ENCODE results near the gene FASTK.

The FASTK gene

DNA sequence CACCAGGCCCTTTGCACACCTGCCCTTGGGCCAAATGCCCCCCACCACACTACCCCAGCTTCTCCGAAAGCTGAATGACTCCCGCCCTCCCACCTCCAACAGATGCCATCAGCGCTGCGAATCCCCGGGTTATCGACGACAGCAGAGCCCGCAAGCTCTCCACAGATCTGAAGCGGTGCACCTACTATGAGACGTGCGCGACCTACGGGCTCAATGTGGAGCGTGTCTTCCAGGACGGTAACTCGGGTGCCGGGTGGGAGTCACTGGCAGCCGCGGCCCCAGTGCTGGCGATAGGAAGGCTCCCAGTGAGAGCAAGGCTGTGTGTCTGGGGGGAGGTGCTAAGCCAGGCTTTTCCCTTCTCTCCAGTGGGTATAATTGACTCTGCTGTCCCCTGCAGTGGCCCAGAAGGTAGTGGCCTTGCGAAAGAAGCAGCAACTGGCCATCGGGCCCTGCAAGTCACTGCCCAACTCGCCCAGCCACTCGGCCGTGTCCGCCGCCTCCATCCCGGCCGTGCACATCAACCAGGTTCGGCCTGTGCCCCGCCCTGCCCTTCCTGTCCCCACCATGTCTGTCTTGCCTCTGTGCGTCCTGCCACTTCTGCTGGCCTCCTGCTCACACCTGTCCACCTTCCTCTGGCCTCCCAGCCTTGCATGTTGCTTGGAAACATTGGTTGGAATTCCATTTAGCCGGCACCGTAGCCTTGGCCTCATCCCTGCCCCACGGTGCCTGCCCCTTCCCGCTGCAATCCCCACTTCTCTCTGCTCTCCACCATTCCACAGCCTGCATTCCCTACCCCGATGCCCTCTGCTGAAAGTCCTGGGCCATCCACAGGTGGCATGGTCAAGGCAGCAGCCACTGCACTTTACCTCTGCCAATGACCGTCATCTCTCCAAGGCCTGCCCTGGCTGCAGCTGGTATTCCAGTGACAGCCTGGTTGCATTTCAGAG, 37.8 kb upstream of the FASTK start:
- DNase-seq (ENCODE audit: low read depth in 3 of 3): no peak

DNA sequence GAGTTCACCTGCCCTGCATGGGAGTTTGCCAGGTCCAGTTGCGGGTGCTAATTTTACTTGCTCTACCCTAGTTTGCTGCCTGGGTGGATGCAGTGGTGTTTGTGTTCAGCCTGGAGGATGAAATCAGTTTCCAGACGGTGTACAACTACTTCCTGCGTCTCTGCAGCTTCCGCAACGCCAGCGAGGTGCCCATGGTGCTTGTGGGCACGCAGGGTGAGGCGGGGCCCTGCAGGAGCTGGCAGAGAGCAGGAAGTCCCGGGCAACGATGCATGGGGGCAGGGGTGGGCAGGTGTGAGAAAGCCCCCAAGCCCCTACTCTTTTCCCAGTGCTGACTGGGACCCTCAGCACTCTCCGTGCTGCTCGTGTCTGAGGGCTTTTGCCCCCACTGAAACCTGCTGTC, 37.0 kb upstream of the FASTK start:
- no peak for DNase-seq (ENCODE audit: low read depth in 3 of 3)

DNA sequence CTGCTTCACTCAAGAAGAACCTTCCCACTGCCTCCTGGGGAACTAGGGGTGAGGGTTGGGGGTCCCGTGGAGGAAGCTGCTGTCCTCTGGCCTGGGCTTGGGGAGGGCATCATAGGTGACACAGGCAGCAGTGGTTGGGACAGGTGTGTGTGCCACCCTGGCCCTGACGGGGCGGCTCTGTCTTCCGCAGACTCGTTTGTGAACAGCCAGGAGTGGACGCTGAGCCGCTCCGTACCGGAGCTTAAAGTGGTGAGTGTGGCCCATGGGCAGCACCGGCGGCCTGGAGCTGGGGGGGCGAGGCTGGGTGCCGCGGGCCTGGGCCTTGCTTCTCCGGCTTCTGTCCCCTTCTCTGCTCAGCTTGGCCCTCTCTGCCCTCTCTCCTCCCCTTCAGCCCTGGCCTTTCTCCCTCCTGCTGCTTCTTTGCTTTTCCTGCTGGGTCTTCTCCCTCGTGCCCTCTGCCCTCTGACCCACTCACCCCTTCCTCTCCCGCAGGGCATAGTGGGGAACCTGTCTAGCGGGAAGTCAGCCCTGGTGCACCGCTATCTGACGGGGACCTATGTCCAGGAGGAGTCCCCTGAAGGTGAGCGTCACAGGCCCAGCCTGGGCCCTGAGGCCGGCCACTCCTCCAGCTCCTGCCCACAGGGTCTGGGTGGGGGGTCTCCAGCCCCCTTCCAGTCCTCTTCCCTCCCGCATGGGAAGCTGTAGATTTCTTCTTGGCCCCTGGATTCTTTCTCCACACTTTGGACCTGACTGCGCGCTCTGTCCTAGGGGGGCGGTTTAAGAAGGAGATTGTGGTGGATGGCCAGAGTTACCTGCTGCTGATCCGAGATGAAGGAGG, 36.2 kb upstream of the FASTK start:
- no peak for DNase-seq (ENCODE audit: low read depth in 3 of 3)

DNA sequence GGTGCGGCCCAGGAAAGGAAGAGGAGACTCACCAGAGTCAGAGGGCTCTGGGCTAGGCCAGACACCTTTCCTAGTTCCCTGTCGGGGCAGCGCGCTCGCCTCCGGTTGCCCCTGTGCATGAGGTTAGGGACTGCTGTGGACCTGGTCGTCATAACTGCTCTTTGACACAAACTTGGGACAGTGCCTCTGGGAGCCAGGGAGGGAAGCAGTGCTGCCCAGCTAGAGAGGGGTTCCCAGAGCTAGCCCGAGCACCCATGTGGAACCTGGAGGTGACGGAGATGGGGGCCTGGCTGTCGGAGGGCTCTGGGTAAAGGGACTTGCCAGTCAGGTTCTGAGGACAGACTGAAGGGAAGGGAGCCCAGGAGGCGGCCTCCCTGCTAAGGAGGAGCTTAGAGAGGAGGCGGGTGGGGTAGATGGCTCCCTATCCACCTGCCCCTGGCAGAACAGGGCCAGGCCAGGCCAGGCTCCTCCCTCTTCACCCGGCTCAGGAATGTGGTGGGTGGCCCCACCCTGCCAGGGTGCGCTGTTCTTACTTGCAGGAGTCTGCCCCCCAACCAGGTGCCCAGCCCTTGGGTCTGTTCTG, 35.3 kb upstream of the FASTK start:
- no peak for DNase-seq (ENCODE audit: low read depth in 3 of 3)

GRCh38 chr7:151115121-151115835, 34.7 kb upstream of the FASTK start:
- DNase-seq (ENCODE audit: low read depth in 3 of 3): peak in 1 of 3 donors; percentile 39

DNA sequence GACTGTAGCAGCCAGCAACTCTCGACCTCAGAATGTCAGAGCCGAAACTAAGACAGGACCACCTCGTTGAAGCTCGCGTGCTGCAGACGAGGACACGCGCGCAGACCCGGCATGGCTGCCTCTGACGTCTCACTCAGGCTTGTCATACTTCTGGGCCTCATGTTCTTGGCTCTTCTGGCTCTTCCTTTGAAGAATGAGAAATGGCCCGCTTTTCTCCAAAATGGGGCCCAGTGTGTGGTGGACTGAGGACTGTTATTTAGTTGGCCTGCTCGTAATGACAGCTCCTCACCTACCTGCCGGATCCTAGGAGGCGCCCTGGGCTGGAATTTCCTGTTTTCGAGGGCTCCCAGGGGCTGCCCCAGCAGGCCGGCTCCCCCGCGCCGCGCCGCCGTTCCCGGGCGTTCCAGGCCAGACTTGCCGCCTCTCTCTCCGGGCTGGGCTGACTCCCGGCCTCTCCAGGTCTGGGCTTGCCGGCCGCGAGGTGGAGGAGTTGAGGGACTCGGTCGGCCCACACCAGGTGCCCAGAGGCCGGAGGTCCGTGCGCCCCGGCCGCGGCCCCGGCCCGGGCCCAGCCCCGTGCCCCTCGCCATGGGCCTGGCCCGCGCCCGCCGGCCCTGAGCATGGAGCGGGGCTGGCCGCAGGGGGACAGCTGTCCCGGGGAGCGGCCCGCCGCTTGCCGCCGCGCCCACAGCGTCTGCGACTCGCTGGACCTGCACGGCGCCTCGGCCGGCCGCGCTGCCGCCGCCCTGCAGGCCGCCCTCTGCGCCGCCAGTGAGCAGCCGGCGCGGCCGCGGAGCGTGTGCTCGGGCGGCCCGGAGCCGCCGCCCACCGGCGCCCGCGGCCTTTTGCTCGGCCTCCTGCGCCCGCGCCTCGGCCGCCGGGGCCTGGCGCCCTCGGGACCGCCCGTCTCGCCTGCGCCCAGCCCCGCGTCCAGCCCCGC, 33.8 kb upstream of the FASTK start:
- no peak for DNase-seq (ENCODE audit: low read depth in 3 of 3)

DNA sequence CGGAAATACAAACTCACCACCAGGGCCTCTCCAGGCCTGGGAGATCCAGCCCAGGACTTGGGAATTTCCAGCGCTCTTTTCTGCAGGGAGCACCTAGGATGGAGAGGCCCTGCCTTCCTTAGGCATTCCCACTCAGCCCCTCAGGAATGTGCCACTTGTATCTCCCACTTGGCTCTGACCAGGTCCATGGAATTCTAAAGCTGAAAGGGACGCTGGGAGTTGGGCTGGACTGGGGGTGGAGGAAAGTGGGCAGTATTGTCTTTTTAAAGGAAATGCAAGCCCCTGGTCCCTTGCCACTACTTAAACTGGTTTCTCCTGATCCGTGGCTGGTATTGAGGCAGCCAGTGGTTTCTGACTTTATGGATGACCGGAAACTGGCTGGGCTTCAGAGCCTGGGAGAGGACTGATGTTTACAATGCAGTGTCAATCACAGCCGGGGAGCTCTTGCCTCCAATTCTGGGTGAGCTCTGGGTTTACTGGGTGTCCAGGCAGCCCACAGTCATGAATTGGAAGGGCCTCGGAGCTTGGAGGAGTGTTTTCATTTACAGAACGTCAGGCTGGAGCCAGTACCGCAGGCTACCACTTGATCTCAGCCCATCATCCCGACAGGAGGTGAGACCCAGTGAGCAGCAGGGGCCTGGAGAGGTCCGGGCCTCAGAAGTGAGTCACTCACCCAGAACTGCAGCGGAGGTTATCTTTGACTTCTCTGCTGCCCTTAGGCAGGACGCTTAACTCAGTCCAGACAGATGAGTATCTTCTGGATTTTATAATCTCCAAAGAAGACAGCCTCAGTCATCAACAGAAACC, 32.9 kb upstream of the FASTK start:
- no peak for DNase-seq (ENCODE audit: low read depth in 3 of 3)

DNA sequence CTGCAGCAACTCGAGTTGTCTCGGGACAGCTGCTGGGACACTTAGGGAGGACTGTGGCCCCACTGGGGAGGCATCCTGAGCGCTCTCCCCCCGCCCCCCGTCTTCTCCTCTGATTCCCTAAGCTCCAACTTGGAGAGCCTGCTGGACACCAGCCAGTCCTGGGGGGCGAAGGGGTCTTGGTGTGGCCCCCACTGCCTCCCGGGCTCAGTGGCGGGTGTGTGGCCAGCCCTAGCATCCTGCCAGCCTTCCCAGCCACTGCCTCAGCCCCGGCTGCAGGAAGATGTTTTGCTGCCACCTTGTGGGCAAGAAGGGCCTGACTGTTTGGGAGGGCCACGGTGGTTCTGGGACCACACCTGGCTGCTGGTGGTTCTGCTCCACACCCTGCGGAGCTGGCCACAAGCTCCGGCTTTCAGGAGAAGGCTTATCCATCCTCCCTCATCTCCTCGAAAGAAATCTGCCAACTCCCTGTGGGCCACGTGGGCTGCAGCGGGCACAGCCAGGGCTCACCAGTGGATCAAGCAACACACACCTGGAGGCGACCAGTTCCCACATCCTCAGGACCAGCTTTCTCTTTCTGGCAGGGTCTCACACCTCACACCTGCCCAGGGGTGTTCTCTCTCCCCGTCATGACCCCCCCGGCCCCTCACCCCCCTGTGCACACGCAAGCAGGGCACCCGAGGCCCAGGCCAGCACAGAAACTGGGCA, 30.5 kb upstream of the FASTK start:
- DNase-seq (ENCODE audit: low read depth in 3 of 3): peak; percentile 46 to 76 (median 64)

GRCh38 chr7:151110236-151110940, 29.8 kb upstream of the FASTK start:
- no peak for DNase-seq (ENCODE audit: low read depth in 3 of 3)

- DNase-seq (ENCODE audit: low read depth in 3 of 3): no peak
Measured at GRCh38 chr7:151109094-151110048, 28.8 kb upstream of the FASTK start.

DNA sequence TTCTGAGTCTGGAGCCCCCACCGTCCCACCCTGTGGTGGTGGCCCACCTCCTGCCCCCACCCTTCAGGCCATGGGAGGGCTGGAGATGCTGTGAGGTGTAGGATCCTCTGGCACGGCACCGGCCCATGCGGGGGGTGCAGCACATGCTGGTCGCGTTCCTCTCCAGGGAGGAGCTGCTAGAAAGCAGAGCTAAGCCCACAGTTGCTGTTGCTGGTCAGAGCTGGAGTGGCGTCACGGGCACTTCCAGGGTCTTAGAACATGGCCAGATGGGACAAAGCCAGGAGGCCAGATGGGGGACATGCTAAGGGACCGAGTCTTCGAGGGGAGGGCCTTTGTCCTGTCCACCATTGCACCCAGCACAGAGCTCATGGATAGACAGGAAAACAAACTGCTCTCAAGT, 27.3 kb upstream of the FASTK start:
- no peak for DNase-seq (ENCODE audit: low read depth in 3 of 3)

DNA sequence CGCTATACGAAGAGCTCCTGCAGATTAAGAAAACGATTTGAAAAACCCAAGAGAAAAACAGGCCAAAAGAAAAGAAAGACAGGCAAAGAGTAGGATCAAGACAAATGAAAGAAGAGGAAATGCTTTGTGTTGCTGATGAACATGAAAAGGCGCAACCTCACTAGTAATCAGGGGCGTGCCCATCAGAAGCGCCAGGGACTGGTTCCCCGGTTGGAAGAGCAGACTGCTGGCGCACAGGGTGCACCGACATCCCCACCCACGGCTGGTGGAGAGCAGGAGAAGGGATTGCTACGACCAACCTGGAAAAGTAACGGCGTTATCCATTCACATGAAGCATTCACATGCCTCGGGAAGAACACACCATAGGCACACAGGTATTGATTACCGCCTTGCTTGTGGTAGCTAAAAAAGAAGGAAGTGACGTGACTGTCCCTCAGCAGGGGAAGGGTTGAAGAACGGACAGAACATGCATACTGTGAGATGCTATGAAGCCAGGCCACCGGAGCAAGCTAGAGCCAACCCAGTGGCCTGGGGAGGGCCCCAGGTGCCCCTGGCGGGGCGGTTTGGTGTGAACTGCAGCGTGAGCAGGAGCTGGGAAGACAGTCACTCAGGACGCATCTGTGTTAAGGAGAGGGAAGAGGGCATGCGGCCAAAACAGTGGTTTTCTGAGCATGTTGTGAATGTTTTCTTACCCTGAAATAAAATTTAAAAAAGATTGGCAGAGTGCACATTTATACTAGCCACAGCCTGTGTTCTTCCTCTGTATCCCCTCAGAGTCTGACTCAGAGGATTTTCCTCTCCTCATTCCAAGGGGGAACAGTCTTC, 24.0 kb upstream of the FASTK start:
- DNase-seq (ENCODE audit: low read depth in 3 of 3): no peak

DNA sequence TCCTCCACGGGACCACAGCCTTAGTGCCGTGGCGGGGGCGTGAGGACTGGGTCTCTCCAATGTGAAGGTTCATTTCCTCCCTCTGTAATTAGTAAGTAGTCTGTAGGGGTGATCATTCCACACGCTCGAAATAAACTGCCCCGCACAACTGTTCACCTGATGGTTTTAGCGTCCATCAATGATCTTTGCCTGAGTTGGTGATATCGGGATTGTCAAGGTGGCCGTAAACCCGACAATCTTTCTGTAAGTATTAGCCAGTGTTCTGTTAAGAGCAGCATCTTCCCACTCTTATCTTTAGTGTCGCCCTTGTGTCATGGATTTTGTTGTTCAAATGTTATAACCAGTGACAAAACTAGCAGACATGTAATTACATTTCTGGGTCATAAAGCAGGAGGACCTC, 23.4 kb upstream of the FASTK start:
- DNase-seq (ENCODE audit: low read depth in 3 of 3): no peak

- no peak for DNase-seq (ENCODE audit: low read depth in 3 of 3)
Measured at GRCh38 chr7:151102991-151103390, 22.4 kb upstream of the FASTK start.

- DNase-seq (ENCODE audit: low read depth in 3 of 3): no peak
Measured at GRCh38 chr7:151101621-151102396, 21.2 kb upstream of the FASTK start.

DNA sequence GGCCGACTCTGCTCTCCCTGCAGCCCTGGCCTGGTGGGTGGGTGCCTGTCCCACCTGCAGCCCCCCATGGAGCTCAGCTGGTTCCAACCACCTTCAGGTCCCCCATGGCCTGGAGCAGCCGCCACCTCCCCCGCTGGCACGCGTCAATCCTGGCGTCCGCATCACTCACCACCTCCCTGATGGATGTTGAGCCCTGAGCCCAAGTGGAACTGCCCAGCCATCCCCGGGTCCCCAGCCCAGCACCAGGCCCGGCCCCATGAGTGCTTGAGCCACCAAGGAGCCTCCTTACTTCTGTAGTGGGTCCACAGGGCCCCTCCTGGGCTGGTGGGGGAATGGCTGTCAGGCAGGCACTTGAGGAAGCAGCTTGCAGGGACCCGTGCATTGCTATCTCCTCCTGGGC, 20.3 kb upstream of the FASTK start:
- no peak for DNase-seq (ENCODE audit: low read depth in 3 of 3)
